NOMO-1 treated with DMSO at 0.1 percent for 48 hours (cell line): ENCODE data around the gene THNSL1.
"Not testable (repeated sequence)": the region's sequence is repeated elsewhere in the genome, so short reads cannot be mapped to it uniquely, and the experiment has no call there.

Source experiments
- DNase-seq: peaks from one replicate; lab custom pipeline; 2025; ENCODE audit not compliant: unreplicated experiment; lab: John Stamatoyannopoulos, UW

Gene THNSL1

DNA sequence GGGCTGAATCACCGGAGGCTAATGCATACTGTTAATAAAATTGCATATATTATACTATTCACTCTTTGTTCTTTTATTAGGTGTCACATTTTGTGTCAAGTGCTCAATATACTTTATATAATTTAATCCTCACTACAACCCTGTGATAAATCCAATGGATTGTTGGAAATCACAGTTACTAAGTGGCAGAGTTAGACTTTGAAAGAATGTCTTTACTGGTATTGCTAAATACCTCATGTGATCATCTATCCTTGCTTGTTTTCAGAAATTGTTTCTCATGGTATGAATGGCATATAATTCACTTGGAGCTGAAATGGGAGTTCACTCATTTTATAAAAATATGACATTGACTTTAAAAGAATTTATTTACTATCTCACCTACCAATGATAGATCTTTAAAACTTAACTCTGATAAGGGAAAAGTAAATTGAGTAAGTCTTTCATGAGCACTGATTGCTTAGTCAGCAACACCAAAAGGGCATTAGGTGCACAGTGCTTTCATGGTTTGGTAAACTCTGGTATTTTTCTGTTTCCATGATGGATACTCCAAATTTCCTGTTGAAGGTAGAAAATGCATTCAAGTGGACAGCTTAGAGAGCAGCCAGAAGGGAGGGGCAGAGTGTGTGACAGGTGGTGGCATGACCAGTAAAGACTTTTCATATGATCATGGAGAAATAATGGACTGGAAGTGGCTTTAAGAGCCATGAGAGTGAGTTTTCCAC is 23.0 kb upstream of the THNSL1 start:
- DNase-seq = no peak

- no peak for DNase-seq
Observed at GRCh38 chr10:24995072-24995471, 21.3 kb upstream of the THNSL1 start.

- no peak for DNase-seq
Observed at GRCh38 chr10:24998044-24998443, 18.4 kb upstream of the THNSL1 start.

- DNase-seq = not testable (repeated sequence)
Observed at GRCh38 chr10:25011591-25011990, 4.8 kb upstream of the THNSL1 start.

DNA sequence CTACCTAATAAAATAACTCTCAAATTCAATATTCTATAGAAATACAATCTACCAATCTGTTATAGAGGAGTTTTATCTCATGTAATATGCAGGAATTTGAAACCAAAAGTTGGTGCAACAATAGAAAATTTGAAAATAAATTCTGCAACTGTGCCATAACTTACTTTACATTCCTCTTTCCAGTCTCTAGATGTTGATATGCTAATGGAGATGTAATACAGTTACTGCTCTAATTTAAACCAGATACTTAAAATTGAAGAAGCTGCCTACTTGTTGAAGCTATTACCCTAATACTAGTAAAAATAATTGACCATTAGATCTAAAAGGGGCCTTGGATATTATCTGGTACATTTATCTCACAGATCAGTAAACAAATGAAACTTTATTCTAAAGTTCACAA is 1.8 kb upstream of the THNSL1 start:
- DNase-seq = no peak

GRCh38 chr10:25015828-25016375 is 510 bp upstream of the THNSL1 start, which contains the start of gene ENKUR:
Gene ENKUR, minus strand, starts transcription at chr10:25016158. Its CDS starts 222 bp downstream, at chr10:25015936.
- peak; percentile 91 for DNase-seq

GRCh38 chr10:25017154-25017590 is 760 bp downstream of the THNSL1 start:
- no peak for DNase-seq

DNA sequence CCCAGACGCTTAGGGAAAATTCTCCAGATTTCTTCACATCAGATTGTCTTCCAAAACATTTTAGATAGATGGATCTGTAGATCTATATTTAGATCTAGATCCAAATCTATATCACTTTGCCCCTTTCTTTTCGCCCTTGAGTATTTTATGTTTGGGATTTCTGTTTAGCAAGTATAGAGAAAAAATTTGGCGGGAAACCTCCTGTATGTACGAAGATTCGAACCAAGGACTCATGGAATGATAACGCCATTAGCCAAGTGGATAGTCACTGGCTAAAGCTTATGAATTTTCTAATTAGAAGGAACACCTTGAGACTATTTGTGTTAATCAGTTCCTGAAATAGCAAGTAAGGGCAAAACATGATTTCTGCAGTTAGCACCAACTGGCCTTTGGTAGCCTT is 1.2 kb downstream of the THNSL1 start:
- no peak for DNase-seq

DNA sequence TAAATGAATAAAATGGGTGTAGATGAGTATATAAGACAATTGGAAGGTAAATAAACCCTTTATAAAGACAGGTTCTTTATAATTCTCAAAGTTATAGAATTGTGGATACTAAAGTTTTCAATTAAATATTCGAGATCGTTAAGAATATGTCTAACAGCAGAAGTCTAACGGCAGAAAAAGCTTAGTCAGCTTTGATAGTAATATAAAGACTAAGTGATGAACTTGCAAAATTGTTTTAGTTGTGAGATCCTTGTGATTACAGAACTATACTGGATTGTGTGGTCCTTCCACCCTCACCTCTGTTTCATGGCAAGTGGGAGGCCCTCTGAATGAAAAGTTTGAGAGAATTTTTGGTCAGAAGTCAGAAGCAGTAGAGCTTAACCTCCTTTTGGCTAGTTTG is 2.3 kb downstream of the THNSL1 start:
- no peak for DNase-seq

DNA sequence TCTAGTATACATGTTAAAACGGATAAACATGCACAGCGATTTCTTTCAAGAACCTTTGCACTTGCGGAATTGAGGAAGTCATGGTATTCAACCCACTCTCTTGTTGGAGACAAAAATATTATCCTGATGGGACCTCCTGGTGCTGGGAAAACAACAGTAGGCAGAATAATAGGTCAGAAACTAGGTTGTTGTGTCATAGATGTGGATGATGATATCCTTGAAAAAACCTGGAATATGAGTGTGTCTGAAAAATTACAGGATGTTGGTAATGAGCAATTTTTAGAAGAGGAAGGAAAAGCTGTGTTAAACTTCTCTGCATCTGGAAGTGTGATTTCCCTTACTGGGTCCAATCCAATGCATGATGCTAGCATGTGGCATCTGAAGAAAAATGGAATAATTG is 6.9 kb downstream of the THNSL1 start:
- DNase-seq = no peak

GRCh38 chr10:25024528-25024927 is 8.1 kb downstream of the THNSL1 start:
- DNase-seq = no peak

DNA sequence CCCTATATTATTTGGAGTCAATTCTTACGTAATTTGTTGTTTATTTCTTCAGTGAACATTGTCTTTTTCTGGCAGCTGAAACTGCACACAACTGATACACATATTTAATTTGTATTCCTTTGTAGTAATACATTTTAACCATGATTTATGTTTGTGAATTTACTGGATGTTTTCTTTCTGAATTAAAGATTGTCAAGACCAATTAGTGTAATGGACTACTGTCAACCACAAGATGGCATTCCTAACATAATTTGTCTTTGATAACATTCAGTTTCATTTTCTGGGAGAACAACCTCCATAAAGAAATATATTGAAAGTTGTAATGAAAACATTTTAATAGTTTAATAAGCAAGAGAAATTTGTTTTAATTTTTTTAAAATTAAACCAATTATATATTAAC is 10.1 kb downstream of the THNSL1 start:
- no peak for DNase-seq

DNA sequence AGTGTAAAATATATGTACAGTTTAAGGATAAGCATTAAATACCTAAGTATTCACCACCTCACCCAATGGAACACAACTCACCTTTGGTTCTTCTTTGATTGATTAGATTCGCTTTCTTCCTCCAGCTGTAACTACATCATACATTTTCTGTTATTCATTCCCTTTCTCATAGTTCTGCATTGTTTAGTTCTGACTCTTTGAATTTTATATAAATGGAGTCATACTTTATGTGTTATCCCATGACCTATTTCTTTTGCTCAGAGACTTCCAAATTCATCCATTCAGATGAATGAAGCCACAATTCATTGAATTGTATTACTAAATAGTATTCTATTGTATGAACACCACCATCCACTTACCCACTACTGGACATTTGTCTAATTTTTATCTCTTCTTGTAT is 12.3 kb downstream of the THNSL1 start:
- no peak for DNase-seq

DNA sequence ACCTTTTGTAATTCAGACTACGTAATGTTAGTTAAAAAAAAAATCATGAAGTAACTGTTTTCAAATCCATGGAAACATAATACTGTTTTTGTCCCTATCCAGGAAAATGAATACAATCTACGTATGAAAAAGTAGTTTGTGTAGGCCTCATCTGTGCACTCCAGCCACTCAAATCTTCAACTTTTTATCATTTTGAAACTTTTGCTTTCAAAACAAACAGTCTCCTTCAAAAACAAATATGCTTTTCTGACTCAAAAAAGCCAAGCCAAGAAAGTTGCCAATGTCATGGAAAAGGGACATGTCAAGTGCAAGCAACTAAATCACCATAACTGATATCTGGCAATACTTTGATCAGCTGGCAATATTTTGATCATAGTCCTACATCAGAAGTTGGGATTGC is 13.1 kb downstream of the THNSL1 start:
- no peak for DNase-seq

- DNase-seq = no peak
Observed at GRCh38 chr10:25036381-25036780, 20.0 kb downstream of the THNSL1 start.

DNA sequence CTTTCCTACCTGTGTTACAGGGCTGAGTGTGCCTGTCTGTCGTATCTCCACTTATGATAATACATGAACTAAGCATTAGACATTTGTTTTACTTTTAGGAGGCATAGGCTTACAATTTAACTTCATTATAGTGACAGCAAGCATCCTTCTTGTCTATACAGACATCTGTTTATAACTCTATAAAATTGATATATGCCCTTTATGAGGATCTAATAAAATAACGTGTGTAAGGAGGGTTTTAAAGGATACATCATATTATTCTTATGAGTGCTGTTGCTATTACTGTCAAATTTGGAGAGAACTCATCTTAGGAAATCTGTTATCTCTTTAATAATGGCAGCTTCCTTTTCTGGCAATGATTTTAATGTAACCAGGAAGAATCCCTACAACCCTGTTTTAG is 21.9 kb downstream of the THNSL1 start:
- no peak for DNase-seq

DNA sequence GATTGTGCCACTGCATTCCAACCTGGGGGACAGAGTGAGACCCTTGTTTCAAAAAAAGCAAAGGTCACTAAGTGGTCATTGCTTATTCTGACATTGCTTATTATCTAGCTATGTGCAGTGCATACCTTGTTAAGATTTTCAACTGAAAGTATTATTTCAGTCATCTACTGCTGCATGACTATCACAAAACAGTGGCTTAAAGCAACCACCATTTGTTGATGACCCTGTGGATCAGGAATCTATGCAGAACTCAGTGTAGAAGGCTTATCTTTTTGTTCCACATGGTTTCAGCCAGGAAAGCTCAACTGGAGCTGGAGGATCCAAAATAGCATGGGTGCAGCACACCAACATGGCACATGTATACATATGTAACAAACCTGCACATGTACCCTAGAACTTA is 23.1 kb downstream of the THNSL1 start:
- DNase-seq = no peak

DNA sequence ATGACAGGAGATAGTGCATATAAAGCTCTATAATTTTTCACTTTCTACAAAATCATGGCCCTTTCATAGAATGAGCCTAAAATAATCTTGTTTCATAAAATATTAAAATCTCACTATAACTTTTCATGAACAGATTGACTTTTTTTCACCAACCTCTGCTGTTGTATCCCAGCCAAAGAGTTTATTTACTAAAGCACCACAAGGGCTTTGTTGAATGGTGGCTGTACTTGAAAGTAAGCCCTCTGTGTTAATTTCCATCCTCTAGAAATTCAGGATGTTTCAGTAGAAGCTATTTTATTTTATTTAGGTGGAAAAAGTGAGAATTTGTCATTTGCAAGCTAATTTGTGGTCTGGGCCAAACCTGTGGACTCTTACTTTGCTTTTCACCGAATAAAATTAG is 30.2 kb downstream of the THNSL1 start:
- DNase-seq = no peak

- DNase-seq = no peak
Observed at GRCh38 chr10:25047088-25047487, 30.7 kb downstream of the THNSL1 start.

DNA sequence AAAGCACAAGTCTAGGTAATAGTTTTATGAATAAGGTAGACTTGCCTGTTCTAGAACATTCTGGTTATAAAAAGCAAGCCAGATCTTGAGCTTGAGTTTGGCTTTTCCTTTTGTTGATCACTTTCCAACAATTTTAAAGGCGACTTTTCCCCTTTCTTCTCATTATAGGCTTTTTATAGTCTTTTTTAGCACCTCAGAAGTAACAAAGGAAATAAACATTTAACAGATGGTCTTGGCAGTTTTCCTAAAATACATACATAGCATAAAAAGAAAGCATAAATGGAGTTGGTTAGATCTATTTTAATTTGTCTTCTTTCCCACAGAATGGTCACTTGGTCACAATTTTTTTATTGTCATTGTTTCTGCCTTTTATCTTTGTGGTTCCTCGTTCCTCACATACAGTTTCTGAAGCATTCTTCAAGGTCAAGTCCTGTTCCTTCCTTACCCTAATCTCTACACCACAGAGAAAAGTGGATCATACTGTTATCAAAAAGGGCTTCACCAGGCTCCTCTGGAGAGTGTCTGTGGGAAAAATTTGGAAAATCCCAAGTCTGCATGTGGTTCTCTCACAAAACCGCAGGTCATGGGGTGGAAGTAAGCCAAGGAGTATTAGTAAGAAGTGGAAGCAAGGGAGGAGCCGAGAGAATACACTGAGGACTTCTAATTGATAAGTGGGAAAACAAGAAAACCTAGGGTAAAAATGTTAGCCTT is 31.3 kb downstream of the THNSL1 start:
- DNase-seq = no peak

GRCh38 chr10:25048450-25048849 is 32.0 kb downstream of the THNSL1 start:
- no peak for DNase-seq

- no peak for DNase-seq
Observed at GRCh38 chr10:25049966-25050365, 33.6 kb downstream of the THNSL1 start.
